Measurements from ENCODE around the gene CASK.
"Not testable (repeated sequence)": the region's sequence is repeated elsewhere in the genome, so short reads cannot be mapped to it uniquely, and the experiment has no call there.

The CASK gene

GRCh38 chrX:41688156-41688555, 235.2 kb downstream of the CASK start:
- no peak for DNase-seq

DNA sequence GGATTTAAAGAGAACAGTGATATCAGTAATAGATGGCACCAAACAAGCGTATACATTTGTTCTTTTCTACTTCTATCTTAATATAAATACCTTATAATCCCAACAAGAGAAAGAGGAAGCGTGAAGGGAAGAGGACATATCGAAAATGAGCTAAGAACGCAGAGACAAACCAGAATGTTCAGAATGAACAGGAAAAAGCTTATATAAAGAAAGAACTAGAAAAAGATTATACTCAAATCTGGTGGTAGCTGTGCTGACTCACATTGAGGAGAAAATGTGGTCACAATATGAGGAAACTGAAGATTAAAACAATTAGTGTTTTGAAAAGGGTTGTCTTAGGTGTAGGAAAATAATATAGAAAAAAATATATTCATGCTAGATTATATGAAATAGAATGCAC, 236.6 kb downstream of the CASK start:
- DNase-seq, result no peak

DNA sequence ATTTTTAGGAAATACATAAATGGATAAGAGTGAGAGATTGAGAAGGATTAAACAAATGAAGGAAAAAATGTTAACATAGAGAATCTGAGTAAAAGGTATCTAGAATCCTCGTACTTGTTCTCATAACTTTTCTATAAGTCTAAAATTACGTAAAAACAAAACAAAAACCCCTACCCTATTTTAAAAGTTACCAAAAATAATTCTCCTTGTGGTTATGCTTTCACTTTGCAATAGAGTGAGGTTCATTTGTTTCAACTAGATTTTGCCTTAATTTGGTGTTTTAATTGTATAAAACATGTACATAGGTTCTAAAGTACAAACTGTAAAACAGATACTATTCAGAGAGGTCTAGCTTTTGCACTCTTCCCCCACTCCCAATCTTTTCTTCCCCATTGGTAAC, 238.4 kb downstream of the CASK start:
- DNase-seq, result no peak

- no peak for DNase-seq
Observed at GRCh38 chrX:41684138-41684537, 239.2 kb downstream of the CASK start.

DNA sequence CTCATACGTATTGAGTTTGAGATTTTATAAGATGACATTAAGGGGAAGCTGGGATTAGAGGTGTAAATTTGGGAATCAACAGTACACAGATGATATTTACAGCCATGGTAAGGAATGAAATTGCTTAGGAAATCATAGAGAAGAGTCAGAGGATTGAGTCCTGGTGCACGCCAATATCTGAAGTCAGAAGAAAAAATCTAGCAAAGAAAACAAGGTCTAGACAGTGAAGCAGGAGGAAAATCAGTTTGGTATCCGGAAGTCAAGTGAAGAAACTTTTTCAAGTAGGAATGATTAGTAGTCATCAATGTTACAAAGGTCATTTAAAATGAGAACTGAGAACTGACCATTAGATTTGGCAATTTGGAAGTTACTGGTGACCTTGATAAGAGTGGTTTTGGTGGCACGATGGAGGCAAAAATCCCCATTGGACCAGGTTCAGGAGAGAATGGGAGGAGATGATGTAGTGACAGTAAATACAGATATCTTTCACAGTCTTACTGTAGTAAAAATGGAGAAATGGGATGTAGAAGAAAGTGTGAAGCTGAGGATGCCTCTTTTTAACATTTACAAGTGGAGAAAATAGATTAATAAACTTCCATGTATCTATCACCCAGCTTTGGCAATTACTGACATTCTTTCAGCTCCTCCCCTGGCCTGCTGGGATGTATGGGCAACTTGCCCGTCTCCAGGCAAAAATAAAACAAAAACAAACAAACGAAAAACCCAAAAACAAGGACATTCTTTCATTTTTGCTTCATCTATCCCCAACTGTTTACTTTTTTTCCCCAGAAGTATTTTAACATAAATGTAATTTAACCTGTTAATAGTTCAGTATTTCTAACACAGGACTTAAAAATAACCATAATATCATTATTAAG, 245.9 kb downstream of the CASK start:
- DNase-seq, result no peak

DNA sequence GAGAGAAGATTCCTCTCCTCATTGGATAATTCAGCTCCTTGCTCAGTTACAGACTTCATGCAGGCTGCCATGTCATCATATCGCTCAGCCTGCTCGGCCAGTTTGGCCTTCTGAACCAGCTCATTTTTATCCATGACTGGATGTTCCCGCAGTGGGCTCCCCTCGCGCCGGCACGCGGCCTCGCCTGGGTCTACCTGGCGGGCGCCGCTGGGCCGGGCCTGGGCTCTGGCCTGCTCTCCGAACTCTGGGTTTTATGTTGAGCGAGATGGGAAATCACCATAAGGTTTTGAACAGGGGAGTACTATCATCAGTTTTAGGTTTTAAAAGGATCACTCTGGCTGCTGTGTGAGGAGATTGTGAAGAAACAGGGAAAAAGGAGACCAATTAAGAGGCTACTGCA, 247.0 kb downstream of the CASK start:
- not testable (repeated sequence) for DNase-seq

DNA sequence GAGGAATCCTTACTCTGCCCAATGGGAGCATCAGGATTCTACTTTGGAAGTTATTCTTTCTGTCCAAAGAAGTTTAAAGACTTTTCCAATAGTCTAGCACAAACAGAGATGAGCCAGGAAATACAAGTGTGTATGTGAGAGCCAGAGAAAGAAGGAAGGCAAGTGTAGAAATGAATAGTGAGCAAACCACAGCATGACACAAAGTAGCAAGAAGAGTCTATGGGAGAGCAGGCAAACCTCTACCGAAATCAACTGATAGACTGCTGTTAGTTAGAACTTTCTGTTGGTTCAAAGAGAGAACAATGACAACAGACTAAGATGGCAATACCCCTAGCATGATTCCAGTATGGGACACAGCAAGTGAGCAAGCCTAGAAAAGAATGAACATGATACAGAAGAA, 250.7 kb downstream of the CASK start:
- DNase-seq, result no peak

DNA sequence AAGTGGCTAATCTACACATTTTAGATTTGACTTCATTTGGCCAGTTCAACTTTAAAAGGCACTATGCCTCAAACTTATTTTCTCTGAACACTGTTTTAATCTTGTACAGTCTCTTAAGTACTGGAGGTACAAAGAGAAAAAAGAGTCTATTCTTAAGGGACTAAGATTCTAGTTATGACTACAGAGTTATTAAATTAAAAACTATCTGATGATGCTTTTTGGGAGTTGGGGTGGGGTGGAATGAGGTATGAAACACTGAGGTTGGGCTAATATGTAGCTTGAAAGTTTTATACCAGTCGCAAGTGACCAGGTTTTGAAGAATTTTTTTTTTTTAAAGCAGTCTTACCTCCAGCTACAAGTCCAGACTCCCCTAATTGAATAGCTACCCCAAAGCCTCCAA, 252.3 kb downstream of the CASK start:
- DNase-seq, result no peak

DNA sequence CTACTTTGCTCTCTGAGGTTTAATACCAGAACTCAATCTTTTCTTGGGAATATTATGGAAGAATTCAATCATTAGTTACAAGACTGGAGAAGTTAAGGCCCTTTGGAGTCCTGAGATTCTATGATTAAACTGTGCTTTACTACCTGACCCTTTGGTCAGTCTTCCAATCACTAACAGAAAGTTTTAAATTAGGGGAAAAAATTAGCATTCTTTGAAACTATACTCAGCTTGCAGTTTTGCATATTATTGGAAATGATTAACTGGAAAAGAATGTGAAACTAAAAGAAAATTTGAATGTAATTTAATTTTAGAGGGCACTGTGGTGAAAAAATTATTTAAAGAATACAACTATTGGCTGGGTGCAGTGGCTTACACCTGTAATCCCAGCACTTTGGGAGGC, 253.2 kb downstream of the CASK start:
- no peak for DNase-seq

DNA sequence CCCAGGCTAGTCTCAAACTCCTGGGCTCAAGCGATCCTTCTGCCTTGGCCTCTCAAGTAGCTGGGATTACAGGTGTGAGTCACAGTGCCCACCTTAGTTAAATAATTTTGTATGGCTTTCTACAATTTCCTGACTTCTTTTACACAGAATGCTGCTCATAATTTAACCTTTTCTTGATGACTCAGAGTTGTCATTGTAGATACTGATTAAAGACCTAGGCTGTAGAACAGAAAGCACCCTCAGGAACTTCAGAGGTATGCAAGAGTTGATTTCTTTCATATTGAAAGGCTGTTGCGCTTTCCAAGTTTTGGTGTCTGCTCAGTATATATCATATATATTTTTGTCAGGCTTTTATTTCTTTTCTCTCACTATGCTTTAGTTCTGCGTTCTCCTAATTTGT, 255.7 kb downstream of the CASK start:
- DNase-seq, result no peak

DNA sequence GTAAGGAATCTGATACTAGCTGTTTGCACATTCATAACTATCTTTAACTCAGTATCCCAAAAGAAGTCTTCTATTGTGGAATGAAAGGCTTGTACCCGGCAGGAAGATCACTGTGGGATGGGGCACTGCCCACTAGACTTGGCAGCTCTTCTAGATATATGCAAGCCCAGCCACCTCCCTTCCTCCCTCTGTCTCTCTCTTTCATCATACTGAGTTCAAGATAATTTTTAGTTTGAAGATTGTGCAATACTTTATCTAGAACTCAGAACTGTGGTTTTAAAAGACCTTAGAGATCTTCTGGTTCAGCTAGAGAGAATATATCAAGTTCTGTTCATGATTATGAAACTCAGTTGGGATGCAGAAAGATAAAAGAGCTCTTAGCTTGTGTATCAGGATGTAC, 257.1 kb downstream of the CASK start:
- DNase-seq, result no peak

- DNase-seq, result no peak
Observed at GRCh38 chrX:41665686-41666085, 257.7 kb downstream of the CASK start.

DNA sequence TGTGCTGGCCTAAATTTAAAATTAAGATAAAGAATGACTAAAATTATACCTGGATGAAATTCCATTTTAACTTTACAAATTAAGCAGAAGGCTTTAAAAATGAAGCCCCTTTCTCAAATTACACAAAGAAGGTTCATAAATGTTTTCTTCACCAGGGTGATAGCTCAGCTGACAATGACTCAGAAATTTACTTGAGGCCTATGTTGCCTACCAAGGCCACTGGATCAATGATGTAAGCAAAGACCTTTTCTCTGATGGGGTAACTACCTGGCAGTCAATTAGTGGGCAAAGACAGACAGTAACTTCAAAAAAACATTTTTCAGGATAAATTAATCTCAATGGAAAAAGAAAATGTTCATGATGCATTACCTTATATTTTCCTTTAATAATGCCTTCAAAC, 258.4 kb downstream of the CASK start:
- DNase-seq, result no peak

DNA sequence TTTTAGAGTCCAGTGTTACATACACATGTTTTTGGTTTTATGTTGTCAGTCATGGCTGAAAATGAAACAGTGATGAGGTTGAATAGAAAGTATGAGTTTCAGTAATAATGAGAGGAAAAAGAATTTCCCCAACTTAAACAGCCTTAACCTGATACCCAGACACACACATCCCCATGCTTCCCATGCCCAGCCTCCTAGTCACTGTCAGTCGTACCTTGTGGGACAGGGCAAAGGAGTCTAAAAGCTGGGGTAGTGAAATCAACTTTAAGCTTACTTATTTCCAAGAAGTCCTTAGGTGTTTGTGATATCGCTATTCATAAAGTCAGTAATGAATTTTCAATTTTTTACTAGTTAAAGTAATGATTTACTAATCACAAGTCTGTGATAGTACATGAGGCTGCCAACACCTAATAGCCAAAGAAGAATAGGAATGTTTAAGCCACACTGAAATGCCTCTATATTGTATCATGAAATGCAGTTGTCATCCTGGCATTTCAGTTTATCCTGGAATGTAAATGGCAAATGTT, 258.9 kb downstream of the CASK start:
- no peak for DNase-seq

GRCh38 chrX:41661366-41662095, 261.8 kb downstream of the CASK start:
- DNase-seq, result no peak

GRCh38 chrX:41655631-41656030, 267.7 kb downstream of the CASK start:
- DNase-seq, result no peak

DNA sequence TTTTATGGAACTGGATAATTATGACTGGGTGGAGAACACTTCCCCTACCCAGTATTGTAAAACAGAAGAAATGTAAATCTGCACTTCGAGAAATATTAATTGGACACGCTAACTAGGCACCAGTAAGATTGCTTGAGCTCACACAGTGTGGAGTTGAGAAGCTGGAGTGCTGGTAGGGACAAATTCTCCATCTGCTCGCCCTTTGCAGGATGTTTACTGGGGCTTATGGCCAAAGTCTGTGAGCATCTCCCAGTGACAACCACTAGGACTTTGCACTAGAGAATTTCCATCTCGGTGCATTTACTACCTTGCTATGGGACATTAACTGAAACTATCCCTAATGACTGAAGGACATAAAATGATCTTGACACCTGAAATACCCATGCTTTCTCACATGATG, 268.3 kb downstream of the CASK start:
- no peak for DNase-seq

- no peak for DNase-seq
Observed at GRCh38 chrX:41653125-41653524, 270.2 kb downstream of the CASK start.

DNA sequence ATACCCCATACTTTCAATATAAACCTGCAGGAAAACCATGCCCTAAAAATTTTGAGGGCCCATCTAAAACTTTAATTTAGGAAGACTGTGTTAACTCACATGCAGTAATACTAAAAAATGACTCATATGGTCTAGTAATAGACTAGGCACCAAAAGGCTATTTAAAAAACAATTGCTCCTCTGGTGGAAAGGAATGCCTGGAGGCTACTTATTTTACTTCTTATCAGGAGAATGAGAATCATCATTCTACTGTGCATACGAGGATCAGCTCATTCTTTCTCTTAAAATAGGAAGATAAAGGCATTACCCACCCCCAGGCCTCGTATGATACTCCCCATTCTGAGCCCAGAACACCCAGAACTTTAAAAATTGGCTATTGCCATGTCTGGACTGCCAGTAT, 277.2 kb downstream of the CASK start:
- DNase-seq, result not testable (repeated sequence)

DNA sequence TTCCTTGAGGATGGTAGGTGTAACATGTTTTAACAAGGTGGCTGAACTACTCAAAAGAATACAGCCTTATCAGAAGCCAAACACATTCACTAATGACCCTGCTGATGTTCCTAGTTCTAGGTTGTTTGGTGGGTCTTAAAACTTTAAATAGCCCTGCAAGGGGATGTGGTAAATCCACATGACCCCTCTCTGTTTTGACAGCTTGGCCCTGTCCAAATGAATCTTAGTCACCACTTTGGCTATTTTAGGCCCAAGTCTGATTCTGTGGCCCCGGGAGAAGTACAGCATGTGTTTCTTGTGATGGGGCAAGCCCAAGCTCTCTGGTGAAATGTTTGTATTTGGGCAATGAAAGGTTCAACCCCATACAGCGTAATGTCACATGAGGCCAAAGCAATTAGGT, 289.1 kb downstream of the CASK start:
- no peak for DNase-seq

- DNase-seq, result no peak
Observed at GRCh38 chrX:41630091-41630490, 293.3 kb downstream of the CASK start.

- DNase-seq, result no peak
Observed at GRCh38 chrX:41629539-41629938, 293.8 kb downstream of the CASK start.

GRCh38 chrX:41621222-41621723, 302.1 kb downstream of the CASK start:
- no peak for DNase-seq

DNA sequence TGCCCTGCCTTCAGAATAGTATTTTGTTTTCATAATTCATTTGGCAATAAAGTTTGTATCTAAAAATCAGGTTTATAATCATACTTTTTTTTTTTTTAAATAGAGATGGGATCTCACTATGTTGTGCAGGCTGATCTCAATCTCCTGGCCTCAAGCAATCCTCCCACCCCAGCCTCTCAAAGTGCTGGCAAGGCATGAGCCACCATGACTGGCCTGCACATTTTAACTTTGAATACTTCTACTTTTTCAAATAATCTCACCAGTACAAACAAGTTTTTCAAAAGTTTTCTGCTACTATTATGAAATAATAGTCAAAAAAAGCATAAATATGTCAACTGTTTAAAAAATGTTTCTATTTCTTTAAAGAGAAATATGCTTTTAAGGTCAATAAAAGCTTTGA, 304.1 kb downstream of the CASK start:
- DNase-seq, result no peak

All from activated effector memory CD4-positive, alpha-beta T cell treated with Interleukin-2 at 50 U/mL for 16 hours (primary cell).